NT2/D1 (cell line): Measurements from ENCODE around the gene SH3BP4.

Experiments used
- YY1 ChIP-seq: IDR thresholded peaks from 2 replicates; pipeline ENCODE4 v1.6.1; 2011; ENCODE audit not compliant: insufficient read length, insufficient read depth
- ZNF274 ChIP-seq: IDR thresholded peaks from 2 replicates; pipeline ENCODE4 v1.6.1; 2011; ENCODE audit warnings: mild to moderate bottlenecking, low read depth, low read length

DNA sequence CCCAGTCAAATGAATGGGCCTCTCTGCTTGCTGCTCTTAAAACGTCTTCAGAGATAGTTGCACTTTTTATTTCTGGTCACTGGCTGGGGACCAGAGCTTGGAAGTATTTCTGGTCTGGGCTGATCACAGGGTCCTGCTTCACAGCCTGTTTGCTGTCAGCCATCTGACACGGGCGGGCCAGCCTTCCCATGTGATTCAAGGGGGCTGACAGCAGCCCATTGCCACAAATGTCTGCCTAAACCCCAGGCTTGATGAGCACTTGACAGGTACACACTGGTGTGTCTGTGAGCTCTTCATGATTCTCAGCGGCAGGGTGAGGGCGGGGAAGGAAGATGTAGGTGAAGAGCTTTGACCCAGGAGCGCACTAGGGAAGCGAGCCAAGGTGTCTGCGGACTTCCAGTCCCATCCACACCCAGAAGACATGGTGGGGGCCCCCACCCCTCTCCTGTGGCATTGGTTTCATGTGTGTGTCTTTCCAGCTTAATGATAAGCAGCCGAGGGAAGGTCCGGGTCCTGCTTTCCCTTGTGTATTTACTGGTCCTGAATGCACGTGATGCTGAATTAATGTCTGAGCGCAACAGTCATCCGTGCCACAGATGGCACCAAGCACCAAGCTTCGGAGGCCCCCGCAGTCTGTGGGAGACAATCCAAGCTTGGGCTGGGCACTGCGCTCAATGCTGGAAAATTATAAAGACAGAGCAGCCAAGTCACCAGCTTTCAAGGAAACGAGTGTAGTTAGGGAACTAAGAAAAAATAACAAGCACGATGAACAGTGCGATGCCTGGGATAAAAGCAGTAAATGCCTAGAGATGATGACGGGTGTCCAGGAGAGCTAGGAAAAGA is 73.3 kb downstream of the SH3BP4 start:
- no peak for TF ChIP-seq YY1
- no peak for TF ChIP-seq ZNF274
